SU-DHL-6 (cell line): ENCODE results near the gene HAO1.

Experiments
- EZH2phosphoT487 ChIP-seq: fragments of 200-600 bp; sonication (generic), shearing (Covaris generic); conservative IDR thresholded peaks from 2 replicates; pipeline ENCODE4 v1.6.1; 2018; ENCODE audit warnings: mild to moderate bottlenecking, antibody characterized with exemption, low read length, moderate library complexity, mixed read lengths
- TF ChIP-seq, protein P1 (sequence below): fragments of 200-600 bp; sonication (generic); IDR thresholded peaks from one replicate; pipeline ENCODE4 v1.5.1; 2017; ENCODE audit warnings: antibody characterized with exemption, mild to moderate bottlenecking, low read length, moderate library complexity; ENCODE audit not compliant: insufficient read depth, poor library complexity, severe bottlenecking

DNA sequence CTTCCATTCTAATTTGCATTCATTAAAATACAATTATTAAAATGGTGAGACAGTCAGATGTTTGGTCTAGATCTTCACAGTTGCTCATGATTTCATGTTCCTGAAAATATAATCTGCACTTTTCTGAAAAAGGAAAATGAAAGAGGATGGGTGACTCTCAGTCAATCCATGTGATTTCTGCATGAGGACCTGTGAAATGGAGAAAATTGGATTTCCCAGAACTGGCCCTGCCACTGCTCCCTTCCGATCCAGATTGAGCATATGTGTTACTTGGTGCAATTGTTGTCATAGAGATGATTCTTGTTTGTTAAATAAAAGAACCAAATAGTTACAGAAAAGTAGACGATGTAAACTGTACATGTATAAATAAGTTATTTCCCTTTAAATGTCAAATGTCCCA is 37.4 kb downstream of the HAO1 start:
- TF ChIP-seq, protein P1, sequence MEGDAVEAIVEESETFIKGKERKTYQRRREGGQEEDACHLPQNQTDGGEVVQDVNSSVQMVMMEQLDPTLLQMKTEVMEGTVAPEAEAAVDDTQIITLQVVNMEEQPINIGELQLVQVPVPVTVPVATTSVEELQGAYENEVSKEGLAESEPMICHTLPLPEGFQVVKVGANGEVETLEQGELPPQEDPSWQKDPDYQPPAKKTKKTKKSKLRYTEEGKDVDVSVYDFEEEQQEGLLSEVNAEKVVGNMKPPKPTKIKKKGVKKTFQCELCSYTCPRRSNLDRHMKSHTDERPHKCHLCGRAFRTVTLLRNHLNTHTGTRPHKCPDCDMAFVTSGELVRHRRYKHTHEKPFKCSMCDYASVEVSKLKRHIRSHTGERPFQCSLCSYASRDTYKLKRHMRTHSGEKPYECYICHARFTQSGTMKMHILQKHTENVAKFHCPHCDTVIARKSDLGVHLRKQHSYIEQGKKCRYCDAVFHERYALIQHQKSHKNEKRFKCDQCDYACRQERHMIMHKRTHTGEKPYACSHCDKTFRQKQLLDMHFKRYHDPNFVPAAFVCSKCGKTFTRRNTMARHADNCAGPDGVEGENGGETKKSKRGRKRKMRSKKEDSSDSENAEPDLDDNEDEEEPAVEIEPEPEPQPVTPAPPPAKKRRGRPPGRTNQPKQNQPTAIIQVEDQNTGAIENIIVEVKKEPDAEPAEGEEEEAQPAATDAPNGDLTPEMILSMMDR = no peak
- no peak for TF ChIP-seq EZH2phosphoT487
